ENCODE data around the gene ARRDC4.

- TF ChIP-seq ZNF138 (CRISPR knock-in tag; conservative IDR thresholded peaks at IDR 0.05) (no peak), ATF2 (CRISPR knock-in tag; IDR thresholded peaks at IDR 0.05; ENCODE audit: borderline replicate concordance, low read depth) (no peak)
These were observed 15.8 kb upstream of the ARRDC4 start for GRCh38 chr15:97944724-97945123.
